Measurements from ENCODE around the gene NRXN3. TPM values are rescaled to one million over a fixed set of nuclear protein-coding genes. Genes with fewer than 3 reads are reported as not detected.

The NRXN3 gene
- total RNA-seq, 2 experiments from 2014 or later, result not detected

GRCh38 chr14:78127961-78128360 is 42.2 kb upstream of the NRXN3 start:
- Histone ChIP-seq H3K4me1 (ENCODE audit: insufficient read depth, low read length, poor library complexity, severe bottlenecking) (no peaks in the 10 kb centered on the region), H2AFZ (ENCODE audit: low read length) (no peak overlapping the region), H3K36me3 (ENCODE audit: insufficient read depth, low read length) (no peaks in the 10 kb centered on the region), H3K9me3 (ENCODE audit: low read length) (no peaks in the 10 kb centered on the region), H3K27ac (ENCODE audit: low read depth, low read length, poor library complexity, severe bottlenecking) (no peak overlapping the region), H3K9me2 (ENCODE audit: insufficient read depth, low read length) (no peaks in the 10 kb centered on the region), H3K79me2 (ENCODE audit: insufficient read depth, low read depth, low read length) (no peaks in the 10 kb centered on the region), H3K4me2 (ENCODE audit: low read length) (no peak overlapping the region), H4K20me1 (ENCODE audit: insufficient read depth, low read length) (no peaks in the 10 kb centered on the region), H3K4me3 (ENCODE audit: low read depth, low read length, poor library complexity, severe bottlenecking) (no peak overlapping the region)
- POLR2A ChIA-PET, result no interaction called here
- intact Hi-C loops (cut with micrococcal nuclease; ENCODE audit: unreplicated experiment), result no loop called here
- CTCF ChIA-PET (ENCODE audit: unreplicated experiment), result no interaction called here
- TF ChIP-seq CTCF (conservative IDR thresholded peaks at IDR 0.05; ENCODE audit: low read length) (no peak), EZH2phosphoT487 (IDR thresholded peaks at IDR 0.05; ENCODE audit: borderline replicate concordance, low read depth, low read length) (no peak)
- BruUV-seq (replicated peaks), result no TSS peak
- DNase-seq (ENCODE audit: low spot score), result no peak

DNA sequence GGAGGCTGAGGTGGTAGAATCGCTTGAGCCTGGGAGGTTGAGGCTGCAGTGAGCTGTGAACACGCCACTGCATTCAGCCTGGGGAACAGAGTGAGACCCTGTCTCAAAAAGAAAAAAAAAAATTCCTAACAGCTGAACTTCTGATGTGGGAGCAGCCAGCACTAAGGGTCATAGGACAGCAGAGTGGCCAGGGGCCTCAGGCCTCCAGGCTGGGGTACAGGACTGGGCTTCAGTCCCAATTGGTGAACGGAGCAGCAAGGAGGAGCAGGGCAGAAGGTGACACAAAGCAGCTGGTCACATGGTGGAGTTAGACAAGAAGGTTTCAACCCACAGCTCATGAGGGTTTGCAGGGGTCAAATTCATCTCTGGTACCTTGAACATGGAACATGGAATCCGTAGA is 40.8 kb upstream of the NRXN3 start:
- H3K4me1 ChIP-seq (ENCODE audit: insufficient read depth, low read length, poor library complexity, severe bottlenecking), result no peaks in the 10 kb centered on the region
- H3K27ac ChIP-seq (ENCODE audit: low read depth, low read length, poor library complexity, severe bottlenecking), result no peak overlapping the region
- no peak for TF ChIP-seq CTCF (conservative IDR thresholded peaks at IDR 0.05; ENCODE audit: low read length)
- no peak for TF ChIP-seq EZH2phosphoT487 (IDR thresholded peaks at IDR 0.05; ENCODE audit: borderline replicate concordance, low read depth, low read length)
- no TSS peak for BruUV-seq (replicated peaks)
- H3K4me3 ChIP-seq (ENCODE audit: low read depth, low read length, poor library complexity, severe bottlenecking), result no peak overlapping the region
- H3K79me2 ChIP-seq (ENCODE audit: insufficient read depth, low read depth, low read length), result no peaks in the 10 kb centered on the region
- H3K4me2 ChIP-seq (ENCODE audit: low read length), result no peak overlapping the region
- intact Hi-C loops (cut with micrococcal nuclease; ENCODE audit: unreplicated experiment), result no loop called here
- POLR2A ChIA-PET, result no interaction called here
- DNase-seq (ENCODE audit: low spot score), result no peak
- no peaks in the 10 kb centered on the region for H3K36me3 ChIP-seq (ENCODE audit: insufficient read depth, low read length)
- H4K20me1 ChIP-seq (ENCODE audit: insufficient read depth, low read length), result no peaks in the 10 kb centered on the region
- no peaks in the 10 kb centered on the region for H3K9me2 ChIP-seq (ENCODE audit: insufficient read depth, low read length)
- H3K9me3 ChIP-seq (ENCODE audit: low read length), result no peaks in the 10 kb centered on the region
- no peak overlapping the region for H2AFZ ChIP-seq (ENCODE audit: low read length)
- CTCF ChIA-PET (ENCODE audit: unreplicated experiment), result no interaction called here

- Histone ChIP-seq H3K4me3 (ENCODE audit: low read depth, low read length, poor library complexity, severe bottlenecking) (no peak overlapping the region), H3K4me2 (ENCODE audit: low read length) (no peak overlapping the region), H4K20me1 (ENCODE audit: insufficient read depth, low read length) (no peaks in the 10 kb centered on the region), H3K4me1 (ENCODE audit: insufficient read depth, low read length, poor library complexity, severe bottlenecking) (no peaks in the 10 kb centered on the region), H3K9me2 (ENCODE audit: insufficient read depth, low read length) (no peaks in the 10 kb centered on the region), H3K36me3 (ENCODE audit: insufficient read depth, low read length) (no peaks in the 10 kb centered on the region), H2AFZ (ENCODE audit: low read length) (no peak overlapping the region), H3K27ac (ENCODE audit: low read depth, low read length, poor library complexity, severe bottlenecking) (no peak overlapping the region), H3K9me3 (ENCODE audit: low read length) (no peaks in the 10 kb centered on the region), H3K79me2 (ENCODE audit: insufficient read depth, low read depth, low read length) (no peaks in the 10 kb centered on the region)
- intact Hi-C loops (cut with micrococcal nuclease; ENCODE audit: unreplicated experiment), result no loop called here
- no peak for DNase-seq (ENCODE audit: low spot score)
- POLR2A ChIA-PET, result no interaction called here
- TF ChIP-seq EZH2phosphoT487 (IDR thresholded peaks at IDR 0.05; ENCODE audit: borderline replicate concordance, low read depth, low read length) (no peak), CTCF (conservative IDR thresholded peaks at IDR 0.05; ENCODE audit: low read length) (no peak)
- CTCF ChIA-PET (ENCODE audit: unreplicated experiment), result no interaction called here
- BruUV-seq (replicated peaks), result no TSS peak
Measured at GRCh38 chr14:78130356-78130755, 39.8 kb upstream of the NRXN3 start.
